NT2/D1 (cell line): ENCODE data around the gene PIK3R1.

Source experiments
- SUZ12 ChIP-seq: IDR thresholded peaks from 2 replicates; pipeline ENCODE4 v1.6.1; 2011; ENCODE audit not compliant: insufficient read length, insufficient read depth; ENCODE audit errors: extremely low read depth
- YY1 ChIP-seq: IDR thresholded peaks from 2 replicates; pipeline ENCODE4 v1.6.1; 2011; ENCODE audit not compliant: insufficient read length, insufficient read depth
- ZNF274 ChIP-seq: IDR thresholded peaks from 2 replicates; pipeline ENCODE4 v1.6.1; 2011; ENCODE audit warnings: mild to moderate bottlenecking, low read depth, low read length

- TF ChIP-seq YY1: no peak
- no peak for TF ChIP-seq ZNF274
- no peak for TF ChIP-seq SUZ12
These were observed 44.6 kb upstream of the PIK3R1 start for GRCh38 chr5:68170826-68171558.
